Stimulated activated CD8-positive, alpha-beta memory T cell treated with anti-CD3 and anti-CD28 coated beads, Interleukin-12 subunit alpha, Interleukin-12 subunit beta, amount 100 ng/mL, for 24 hours (primary cell): ENCODE results near the gene INSIG1.

ENCODE experiments used
- DNase-seq: peaks from one replicate; pipeline ENCODE4 v3.0.0-alpha.2; 2020; ENCODE audit errors: extremely low read depth

INSIG1 gene

GRCh38 chr7:155285423-155285822 lies 12.3 kb upstream of the INSIG1 start:
- DNase-seq = no peak

DNA sequence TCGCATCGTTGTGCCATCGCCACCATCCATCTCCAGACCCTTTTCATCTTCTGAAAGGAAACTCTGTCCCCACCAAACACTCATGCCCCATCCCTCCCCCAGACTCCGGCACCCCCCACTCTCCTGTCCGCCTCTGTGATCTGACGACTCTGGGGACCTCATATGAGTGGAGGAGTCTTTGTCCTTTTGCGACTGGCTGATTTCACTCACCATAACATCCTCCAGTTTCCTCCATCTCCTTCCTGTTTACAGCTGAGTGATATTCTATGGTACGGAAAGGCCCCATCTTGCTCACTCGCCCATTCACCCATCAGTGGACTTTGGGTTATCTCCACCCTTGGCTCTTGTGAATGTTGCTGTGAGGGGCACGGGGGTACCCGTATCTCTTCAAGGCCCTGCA lies 11.8 kb upstream of the INSIG1 start:
- no peak for DNase-seq

DNA sequence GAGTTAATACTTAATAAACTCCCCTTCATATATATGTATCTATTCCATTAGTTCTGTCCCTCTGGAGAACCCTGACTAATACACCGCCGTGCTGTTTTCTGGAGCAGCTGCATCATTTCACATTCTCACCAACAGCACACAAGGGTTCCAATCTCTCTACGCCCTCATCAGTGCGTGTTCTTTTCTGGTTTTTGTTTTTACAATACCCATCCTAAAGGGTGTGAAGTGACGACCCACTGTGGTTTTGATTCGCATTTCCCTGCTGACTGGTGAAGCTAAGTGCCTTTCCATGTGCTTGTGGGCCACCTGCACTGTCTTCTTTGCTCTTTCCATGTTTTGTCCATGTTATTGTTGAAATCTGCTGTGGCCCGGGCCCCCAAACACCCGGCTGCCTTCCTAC lies 11.0 kb upstream of the INSIG1 start:
- no peak for DNase-seq

- no peak for DNase-seq
Observed at GRCh38 chr7:155287284-155287935, 10.3 kb upstream of the INSIG1 start.

GRCh38 chr7:155288055-155288454 lies 9.6 kb upstream of the INSIG1 start:
- no peak for DNase-seq

- DNase-seq = no peak
Observed at GRCh38 chr7:155289107-155289506, 8.6 kb upstream of the INSIG1 start.

GRCh38 chr7:155289949-155290501 lies 7.7 kb upstream of the INSIG1 start:
- no peak for DNase-seq

- no peak for DNase-seq
Observed at GRCh38 chr7:155291045-155291530, 6.6 kb upstream of the INSIG1 start.

GRCh38 chr7:155291729-155292128 lies 5.9 kb upstream of the INSIG1 start:
- DNase-seq = no peak

GRCh38 chr7:155292680-155293226 lies 4.9 kb upstream of the INSIG1 start:
- DNase-seq = no peak

DNA sequence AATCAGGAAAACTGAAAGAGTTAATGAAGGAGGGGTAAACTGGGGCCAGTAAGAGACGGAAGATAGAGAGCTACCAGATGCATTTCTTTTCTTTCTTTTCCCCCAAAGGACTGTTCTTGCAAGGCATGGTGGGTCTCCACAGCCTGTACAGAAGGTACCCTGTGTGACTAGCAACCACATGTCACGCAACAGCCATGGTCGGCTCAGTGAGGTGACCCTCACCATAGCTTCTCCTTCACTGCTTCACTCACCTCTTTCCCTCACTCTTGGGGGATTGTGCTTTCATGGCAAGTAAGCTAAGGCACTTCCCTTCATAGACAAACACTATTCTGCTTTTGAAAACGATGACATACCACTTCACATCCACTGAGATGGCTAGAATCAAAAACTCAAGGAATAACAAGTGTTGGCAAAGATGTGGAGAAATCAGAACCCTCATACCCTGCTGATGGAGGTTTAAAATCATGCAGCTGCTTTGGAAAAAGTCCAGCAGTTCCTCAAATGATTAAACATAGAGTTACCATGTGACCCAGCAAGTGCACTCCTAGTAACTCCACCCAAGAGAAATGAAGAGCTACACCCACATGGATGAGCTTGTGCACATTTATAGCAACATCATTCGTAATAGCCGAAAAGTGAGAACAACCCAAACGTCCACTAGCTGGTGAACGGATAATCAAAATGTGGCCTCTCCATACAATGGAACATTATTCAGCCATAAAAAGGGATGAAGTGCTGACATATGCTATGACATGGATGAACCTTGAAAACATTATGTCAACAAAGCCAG lies 3.8 kb upstream of the INSIG1 start:
- no peak for DNase-seq

DNA sequence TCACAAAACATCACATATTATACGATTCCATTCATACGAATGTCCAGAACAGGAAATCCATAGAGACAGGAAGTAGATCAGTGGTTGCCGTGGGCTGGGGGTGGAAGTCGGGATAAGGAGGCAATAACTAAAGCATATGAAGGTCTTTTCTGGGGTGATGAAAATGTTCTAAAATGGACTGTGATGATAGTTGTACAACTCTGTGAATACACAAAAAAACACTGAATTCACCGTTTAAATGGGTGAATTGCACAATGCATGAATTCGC lies 3.2 kb upstream of the INSIG1 start:
- no peak for DNase-seq

- DNase-seq = no peak
Observed at GRCh38 chr7:155295511-155295910, 2.2 kb upstream of the INSIG1 start.

DNA sequence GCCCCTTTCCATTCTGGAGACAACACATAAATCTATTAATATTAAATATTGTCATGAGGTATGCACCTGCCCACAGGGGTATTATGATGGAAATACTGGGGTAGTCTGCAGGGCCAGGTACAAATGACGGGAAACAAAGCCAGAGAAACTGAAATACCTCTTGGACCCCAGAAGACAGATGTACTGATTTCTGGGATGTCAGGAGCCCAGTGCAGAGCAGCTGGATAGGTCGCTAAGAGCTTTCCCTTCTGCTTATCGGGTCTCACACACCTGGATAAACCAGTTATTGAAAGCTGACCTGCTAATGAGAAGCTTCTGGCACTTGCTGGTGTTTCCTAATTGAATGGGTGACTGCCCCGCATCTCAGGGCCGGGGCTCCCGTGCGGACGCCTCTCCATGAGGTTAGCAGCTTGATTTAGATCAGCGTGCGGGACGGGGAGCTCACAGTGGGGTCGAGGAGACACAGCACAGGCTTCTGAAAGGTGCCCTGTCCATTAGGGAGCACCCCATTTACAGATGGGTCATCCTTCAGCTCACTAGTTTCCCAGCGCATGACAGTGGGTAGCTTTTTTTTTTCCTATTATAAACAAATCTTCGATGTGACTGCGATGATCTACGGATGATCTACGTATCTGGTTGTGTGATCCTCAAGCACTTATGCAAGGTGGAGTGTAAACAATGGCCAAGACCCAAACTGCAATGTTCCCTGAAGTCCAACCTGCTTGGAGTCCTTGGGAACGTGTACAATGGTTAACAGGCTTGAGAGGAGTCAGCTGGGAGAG lies 1.5 kb upstream of the INSIG1 start:
- DNase-seq = no peak

DNA sequence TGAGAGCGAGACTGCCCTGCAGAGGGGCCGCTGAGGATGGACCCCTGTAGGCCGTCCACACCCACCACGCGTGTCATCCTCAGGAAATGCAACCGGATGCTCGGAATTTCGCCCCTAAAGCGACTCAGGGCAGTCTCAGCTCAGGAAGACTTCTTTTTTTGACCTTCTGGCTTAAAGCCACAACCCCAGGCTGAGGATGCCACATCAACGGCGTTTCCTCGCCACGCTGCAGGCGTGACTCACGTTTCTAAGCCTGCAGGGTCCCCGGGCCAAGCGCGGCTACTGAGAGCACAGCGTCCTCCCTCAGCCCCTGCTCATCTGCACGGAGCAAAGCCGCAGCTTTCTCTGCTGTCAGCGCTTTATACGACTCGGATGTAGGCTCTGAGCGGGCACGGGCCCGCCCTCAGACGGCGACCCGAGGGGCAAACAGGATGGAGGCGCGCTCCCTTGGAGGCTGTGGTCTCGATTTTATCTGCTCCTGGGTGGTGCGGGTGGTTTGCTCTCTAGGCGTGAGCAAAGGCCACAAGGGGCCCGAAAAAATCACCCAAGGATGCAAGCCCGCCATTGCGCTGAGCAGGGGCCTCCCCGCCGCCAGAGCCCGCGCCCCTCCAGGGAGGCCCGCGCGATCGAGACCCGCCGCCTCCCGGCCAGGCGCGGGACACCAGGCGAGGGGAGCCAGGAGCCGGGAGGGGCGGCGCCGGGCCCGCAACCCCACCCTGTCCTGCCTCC lies 726 bp upstream of the INSIG1 start:
- peak; percentile 59 for DNase-seq

- no peak for DNase-seq
Observed at GRCh38 chr7:155298288-155298833, 683 bp downstream of the INSIG1 start.

- peak; percentile 87 for DNase-seq
Observed at GRCh38 chr7:155298834-155299534, 1.3 kb downstream of the INSIG1 start.

DNA sequence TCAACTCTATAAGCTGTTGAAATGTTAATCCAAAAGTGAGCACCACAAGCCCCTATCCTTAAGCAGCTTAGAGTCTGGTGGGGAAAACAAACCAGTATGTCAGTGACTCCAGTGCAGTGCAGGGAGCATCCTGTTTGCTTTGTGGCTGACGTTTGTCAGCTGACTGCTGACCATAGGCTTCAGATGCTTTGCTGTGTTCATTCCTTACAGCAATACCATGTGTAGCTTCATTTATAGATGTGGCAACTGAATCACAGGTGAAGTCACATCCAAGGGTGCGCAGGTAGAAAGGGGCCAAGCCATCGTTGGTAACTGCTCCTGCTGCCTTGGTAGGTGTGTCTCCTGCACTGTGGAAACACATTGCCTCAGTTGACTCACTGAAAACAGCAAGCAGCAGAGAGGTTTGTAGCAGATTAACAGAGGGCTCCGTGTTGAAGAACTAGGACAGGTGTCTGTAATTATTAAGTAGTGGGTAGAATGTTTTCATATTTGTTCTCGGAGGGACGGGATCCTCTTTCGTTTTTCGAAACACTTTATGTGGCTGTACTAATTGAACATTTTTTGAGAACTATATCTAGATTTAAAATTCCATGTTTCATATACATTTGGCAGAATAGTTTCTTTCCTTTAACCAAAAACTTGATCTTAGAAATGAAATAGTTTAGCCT lies 2.0 kb downstream of the INSIG1 start:
- DNase-seq = no peak

- no peak for DNase-seq
Observed at GRCh38 chr7:155300641-155301452, 3.2 kb downstream of the INSIG1 start.
